Measurements from ENCODE around the gene ZNF524.
A peak's percentile ranks its signal among the peaks of the same experiment; 100 is the strongest.

ZNF524 gene

DNA sequence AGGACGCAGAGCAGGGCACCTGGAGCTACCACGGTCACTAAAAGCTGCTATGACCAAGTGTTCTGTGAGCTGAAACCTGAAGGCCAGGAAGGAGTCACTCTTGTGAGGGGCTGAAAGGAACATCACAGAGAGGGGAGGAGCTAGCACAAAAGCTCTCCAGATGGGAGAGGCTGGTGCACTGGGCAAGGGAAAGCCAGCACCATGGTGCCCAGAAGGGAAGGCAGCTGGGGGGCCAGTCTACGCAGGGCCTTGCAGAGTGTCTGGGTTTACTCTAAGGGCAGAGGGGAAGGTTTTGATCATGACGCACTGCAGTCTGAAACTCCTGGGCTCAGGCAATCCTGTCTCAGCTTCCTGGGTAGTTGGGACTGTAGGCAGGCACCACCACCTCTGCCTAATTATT is 36.6 kb downstream of the ZNF524 start:
- H3K27ac ChIP-seq: no peak overlapping the region
- TF ChIP-seq, protein P1, sequence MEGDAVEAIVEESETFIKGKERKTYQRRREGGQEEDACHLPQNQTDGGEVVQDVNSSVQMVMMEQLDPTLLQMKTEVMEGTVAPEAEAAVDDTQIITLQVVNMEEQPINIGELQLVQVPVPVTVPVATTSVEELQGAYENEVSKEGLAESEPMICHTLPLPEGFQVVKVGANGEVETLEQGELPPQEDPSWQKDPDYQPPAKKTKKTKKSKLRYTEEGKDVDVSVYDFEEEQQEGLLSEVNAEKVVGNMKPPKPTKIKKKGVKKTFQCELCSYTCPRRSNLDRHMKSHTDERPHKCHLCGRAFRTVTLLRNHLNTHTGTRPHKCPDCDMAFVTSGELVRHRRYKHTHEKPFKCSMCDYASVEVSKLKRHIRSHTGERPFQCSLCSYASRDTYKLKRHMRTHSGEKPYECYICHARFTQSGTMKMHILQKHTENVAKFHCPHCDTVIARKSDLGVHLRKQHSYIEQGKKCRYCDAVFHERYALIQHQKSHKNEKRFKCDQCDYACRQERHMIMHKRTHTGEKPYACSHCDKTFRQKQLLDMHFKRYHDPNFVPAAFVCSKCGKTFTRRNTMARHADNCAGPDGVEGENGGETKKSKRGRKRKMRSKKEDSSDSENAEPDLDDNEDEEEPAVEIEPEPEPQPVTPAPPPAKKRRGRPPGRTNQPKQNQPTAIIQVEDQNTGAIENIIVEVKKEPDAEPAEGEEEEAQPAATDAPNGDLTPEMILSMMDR (conservative IDR thresholded peaks at IDR 0.05): no peak

DNA sequence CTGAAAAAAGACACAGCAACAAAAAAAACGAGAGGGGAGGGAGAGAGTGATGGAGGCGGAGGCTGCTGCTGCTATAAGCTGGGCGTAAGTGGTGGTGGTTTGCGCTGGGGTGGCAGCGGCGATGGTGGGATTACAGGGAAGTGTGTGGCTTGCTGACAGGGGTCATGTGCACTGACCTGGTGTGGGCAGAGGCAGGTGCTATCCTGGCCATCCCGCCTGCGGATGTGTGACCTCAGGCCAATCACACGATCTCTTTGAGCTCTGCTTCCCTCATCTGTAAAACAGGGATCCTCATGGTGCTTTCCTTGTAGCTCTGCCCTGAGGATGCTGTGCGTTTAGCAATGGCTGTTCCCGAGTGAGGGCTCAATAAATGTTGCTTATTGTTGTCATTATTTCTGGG is 37.4 kb downstream of the ZNF524 start:
- TF ChIP-seq, protein P1 (conservative IDR thresholded peaks at IDR 0.05): no peak
- no peak overlapping the region for H3K27ac ChIP-seq

DNA sequence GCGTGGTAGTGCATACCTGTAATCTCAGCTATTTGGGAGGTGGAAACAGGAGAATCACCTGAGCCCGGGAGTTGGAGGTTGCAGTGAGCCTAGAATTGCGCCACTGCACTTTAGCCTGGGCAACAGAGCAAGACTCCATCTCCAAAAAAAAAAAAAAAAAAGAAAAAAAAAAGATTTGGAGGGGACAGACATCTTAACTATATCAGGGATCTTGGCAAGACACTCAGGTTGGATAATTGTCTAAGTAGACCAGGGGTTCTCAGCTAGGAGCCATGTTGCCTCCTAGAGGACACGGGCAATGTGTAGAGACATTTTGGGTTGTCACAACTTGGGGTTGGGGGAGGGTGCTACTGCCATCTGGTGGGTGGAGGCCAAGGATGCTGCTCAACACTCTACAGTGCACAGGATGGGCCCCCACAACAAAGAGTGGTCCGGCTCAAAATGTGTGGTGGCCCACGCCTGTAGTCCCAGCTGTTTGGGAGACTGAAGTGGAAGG is 38.8 kb downstream of the ZNF524 start:
- TF ChIP-seq, protein P1 (conservative IDR thresholded peaks at IDR 0.05): peak; percentile 65
- H3K27ac ChIP-seq: peak overlapping the region; percentile 98; the same call in 1 of the 2 replicates

DNA sequence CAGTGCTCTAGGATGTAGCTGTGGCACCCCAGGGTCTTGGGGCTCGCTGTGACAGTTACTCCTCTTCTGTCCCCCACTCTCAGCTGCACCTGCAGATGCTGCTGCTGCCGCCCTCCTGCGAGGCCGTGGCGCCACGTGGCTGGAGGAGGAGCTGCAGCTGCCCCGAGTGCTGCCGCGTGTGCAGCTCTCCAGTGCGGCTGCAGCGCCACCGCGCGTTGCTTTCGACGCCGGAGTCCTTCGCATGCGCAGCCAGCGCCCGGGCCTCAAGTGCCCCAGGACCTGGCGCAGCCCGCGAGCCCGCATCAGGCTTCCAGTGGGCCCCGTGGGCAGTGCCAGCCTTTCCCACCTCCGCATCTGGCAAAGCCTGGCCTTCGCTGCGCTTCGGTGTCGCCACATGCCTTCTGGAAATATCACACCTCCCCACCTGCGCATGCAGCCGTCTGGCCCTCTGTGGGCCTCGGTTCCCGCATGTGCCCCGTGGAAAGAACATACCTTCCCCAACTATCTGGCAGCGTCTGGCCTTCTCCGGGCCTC is 40.0 kb downstream of the ZNF524 start:
- TF ChIP-seq, protein P1 (conservative IDR thresholded peaks at IDR 0.05): no peak
- H3K27ac ChIP-seq: peak overlapping the region; percentile 98

DNA sequence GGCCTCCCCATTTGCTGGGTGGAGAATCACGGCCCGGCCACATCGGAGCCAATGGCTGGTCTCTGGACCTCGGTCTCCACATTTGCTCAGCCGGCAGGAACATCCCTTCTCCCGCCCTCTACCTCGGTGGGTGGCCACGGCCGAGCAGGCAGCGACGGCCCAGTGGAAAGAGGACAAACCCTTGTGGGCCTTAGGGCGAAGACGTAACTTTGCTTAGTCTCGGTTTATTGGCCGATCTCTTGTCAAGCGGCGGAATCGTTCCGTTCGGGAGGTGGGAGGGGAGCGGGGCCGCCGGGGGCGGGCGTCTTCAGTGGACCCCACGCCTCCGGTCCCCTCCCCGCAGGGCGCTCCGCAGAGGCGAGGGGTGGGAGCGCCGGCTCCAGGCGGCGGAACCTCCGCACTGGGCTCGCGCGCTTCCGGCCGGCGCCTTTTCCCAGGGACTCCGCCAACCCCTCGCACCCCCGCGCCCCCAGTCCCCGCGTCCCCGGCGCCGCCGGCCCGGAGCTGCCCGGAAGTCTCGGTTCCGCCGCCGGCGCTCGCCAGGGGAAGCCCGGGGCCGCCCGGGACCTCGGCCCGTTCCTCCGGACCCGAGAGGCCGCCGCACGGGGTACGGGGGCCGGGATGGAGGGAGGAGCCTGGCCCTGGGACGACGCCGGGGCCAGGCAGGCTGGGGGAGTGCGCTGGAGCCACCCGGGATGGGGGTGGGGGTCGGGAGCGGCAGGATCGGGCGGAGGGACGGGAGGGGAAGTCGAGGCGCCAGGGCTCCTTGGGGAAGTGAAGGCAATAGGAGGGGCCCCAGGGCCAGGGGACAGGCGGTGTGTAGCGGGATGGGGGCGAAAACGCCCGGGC is 40.7 kb downstream of the ZNF524 start, which contains the start of gene ZNF580:
ZNF580 (plus strand) TSS at position 426 of the 849 bp plus-strand sequence. CDS start 1,507 bp downstream, outside the sequence.
- TF ChIP-seq, protein P1 (conservative IDR thresholded peaks at IDR 0.05): no peak
- peak within 1 kb of the TSS; percentile 98 for H3K27ac ChIP-seq

DNA sequence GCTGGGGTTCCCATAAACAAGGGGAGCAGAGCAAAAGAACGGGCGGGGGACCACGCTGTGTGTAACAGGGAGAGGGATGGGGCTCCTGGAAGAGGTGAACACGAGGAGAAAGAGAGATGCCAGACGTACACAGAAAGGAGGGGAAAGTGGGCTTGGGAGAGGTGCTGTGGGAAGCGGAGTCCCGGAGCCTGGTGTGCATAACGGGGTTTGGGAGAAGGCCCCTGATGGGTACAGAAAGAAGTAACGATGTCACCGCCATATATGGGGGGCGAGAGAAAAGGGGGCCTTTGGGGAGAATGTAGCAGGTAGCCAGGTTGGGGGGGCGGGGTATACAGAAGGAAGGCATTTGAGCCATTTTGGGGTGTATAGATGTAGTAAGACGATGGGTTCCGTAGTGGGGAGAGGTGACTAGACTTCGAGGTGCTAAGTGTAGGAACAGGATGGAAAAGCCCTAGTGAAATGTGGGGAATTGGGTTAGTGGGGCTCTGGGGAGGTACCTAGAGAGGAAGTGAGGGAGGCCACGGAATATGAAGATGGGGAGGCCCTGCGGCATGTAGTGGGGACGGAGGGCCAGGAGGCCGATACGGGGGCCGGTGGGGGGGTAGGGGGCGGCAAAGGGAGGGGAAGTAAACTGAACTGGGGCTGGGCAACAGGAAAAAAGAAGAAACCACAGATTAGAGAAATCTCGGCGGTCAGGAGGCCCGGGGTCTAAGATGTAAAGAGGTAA is 41.5 kb downstream of the ZNF524 start:
- TF ChIP-seq, protein P1 (conservative IDR thresholded peaks at IDR 0.05): no peak
- H3K27ac ChIP-seq: peak overlapping the region; percentile 98

Measured in VCaP (cell line).